CD4-positive, alpha-beta T cell treated with Interleukin-10 for 1 hour (primary cell): Measurements from ENCODE around the gene HTT.
A peak's percentile ranks its signal among the peaks of the same experiment; 100 is the strongest.

Source experiments
- DNase-seq: peaks from one replicate; pipeline ENCODE4 v3.0.0-alpha.2; 2020

HTT gene

GRCh38 chr4:3177905-3178304, 103.4 kb downstream of the HTT start:
- DNase-seq = no peak

- no peak for DNase-seq
Measured at GRCh38 chr4:3178351-3178750, 103.9 kb downstream of the HTT start.

GRCh38 chr4:3179126-3179706, 104.7 kb downstream of the HTT start:
- DNase-seq = no peak

GRCh38 chr4:3183008-3183407, 108.5 kb downstream of the HTT start:
- no peak for DNase-seq

GRCh38 chr4:3184725-3185124, 110.2 kb downstream of the HTT start:
- DNase-seq = no peak

- no peak for DNase-seq
Measured at GRCh38 chr4:3186609-3187008, 112.1 kb downstream of the HTT start.

- DNase-seq = no peak
Measured at GRCh38 chr4:3188118-3188517, 113.6 kb downstream of the HTT start.

GRCh38 chr4:3189459-3189858, 115.0 kb downstream of the HTT start:
- DNase-seq = no peak

GRCh38 chr4:3190549-3190948, 116.1 kb downstream of the HTT start:
- no peak for DNase-seq

- peak; percentile 56 for DNase-seq
Measured at GRCh38 chr4:3192188-3192587, 117.7 kb downstream of the HTT start.

GRCh38 chr4:3192827-3193226, 118.3 kb downstream of the HTT start:
- no peak for DNase-seq

- DNase-seq = peak; percentile 43
Measured at GRCh38 chr4:3193531-3194203, 119.2 kb downstream of the HTT start.

GRCh38 chr4:3196670-3197359, 122.3 kb downstream of the HTT start:
- DNase-seq = peak; percentile 21

- no peak for DNase-seq
Measured at GRCh38 chr4:3197366-3198105, 123.1 kb downstream of the HTT start.

- DNase-seq = no peak
Measured at GRCh38 chr4:3198906-3199305, 124.4 kb downstream of the HTT start.

GRCh38 chr4:3199653-3200422, 125.4 kb downstream of the HTT start:
- no peak for DNase-seq

- no peak for DNase-seq
Measured at GRCh38 chr4:3200423-3201090, 126.1 kb downstream of the HTT start.

GRCh38 chr4:3201718-3202702, 127.5 kb downstream of the HTT start:
- DNase-seq = peak; percentile 83

- peak; percentile 37 for DNase-seq
Measured at GRCh38 chr4:3202836-3203820, 128.6 kb downstream of the HTT start.

GRCh38 chr4:3203971-3204431, 129.5 kb downstream of the HTT start:
- no peak for DNase-seq
